NCI-H526 treated with DMSO at 0.1 percent for 48 hours (cell line): ENCODE results near the gene EXOC3L2.

Experiments
- DNase-seq: peaks from one replicate; lab custom pipeline; 2025; lab: John Stamatoyannopoulos, UW

EXOC3L2 gene

GRCh38 chr19:45218911-45219743 is 26.1 kb downstream of the EXOC3L2 start:
- no peak for DNase-seq

GRCh38 chr19:45218426-45218825 is 26.8 kb downstream of the EXOC3L2 start:
- no peak for DNase-seq

- DNase-seq = no peak
Measured at GRCh38 chr19:45217957-45218334, 27.3 kb downstream of the EXOC3L2 start.

GRCh38 chr19:45217193-45217956 is 27.8 kb downstream of the EXOC3L2 start:
- no peak for DNase-seq

GRCh38 chr19:45216667-45217066 is 28.5 kb downstream of the EXOC3L2 start:
- DNase-seq = no peak

- DNase-seq = no peak
Measured at GRCh38 chr19:45215391-45216191, 29.6 kb downstream of the EXOC3L2 start.

- no peak for DNase-seq
Measured at GRCh38 chr19:45213031-45213430, 32.2 kb downstream of the EXOC3L2 start.

GRCh38 chr19:45211751-45212381 is 33.3 kb downstream of the EXOC3L2 start:
- no peak for DNase-seq

- no peak for DNase-seq
Measured at GRCh38 chr19:45206328-45206727, 38.9 kb downstream of the EXOC3L2 start.

GRCh38 chr19:45205810-45206209 is 39.4 kb downstream of the EXOC3L2 start:
- DNase-seq = no peak

GRCh38 chr19:45202637-45203036 is 42.6 kb downstream of the EXOC3L2 start:
- DNase-seq = no peak

GRCh38 chr19:45200568-45200967 is 44.6 kb downstream of the EXOC3L2 start:
- DNase-seq = no peak

GRCh38 chr19:45195764-45196163 is 49.4 kb downstream of the EXOC3L2 start:
- no peak for DNase-seq

GRCh38 chr19:45191375-45191774 is 53.8 kb downstream of the EXOC3L2 start:
- no peak for DNase-seq

GRCh38 chr19:45189971-45190370 is 55.2 kb downstream of the EXOC3L2 start:
- DNase-seq = no peak

- peak; percentile 18 for DNase-seq
Measured at GRCh38 chr19:45187421-45188100, 57.6 kb downstream of the EXOC3L2 start.

GRCh38 chr19:45186509-45187334 is 58.5 kb downstream of the EXOC3L2 start:
- no peak for DNase-seq

- DNase-seq = no peak
Measured at GRCh38 chr19:45184115-45184514, 61.1 kb downstream of the EXOC3L2 start.

GRCh38 chr19:45182758-45183157 is 62.4 kb downstream of the EXOC3L2 start:
- no peak for DNase-seq

GRCh38 chr19:45180936-45181335 is 64.3 kb downstream of the EXOC3L2 start:
- DNase-seq = no peak
